Epithelial cell of esophagus (primary cell): ENCODE results near the gene MRPL30.
"Not testable (repeated sequence)": the region's sequence is repeated elsewhere in the genome, so short reads cannot be mapped to it uniquely, and the experiment has no call there.

Experiments
- DNase-seq: peaks from one replicate; pipeline ENCODE4 v3.0.0; 2010; ENCODE audit warnings: low read depth
- H3K4me3 ChIP-seq: 2 replicates; pipeline ENCODE4 v1.5.1; 2011; ENCODE audit warnings: mild to moderate bottlenecking, low read length, control low read depth
- CTCF ChIP-seq: IDR thresholded peaks from 2 replicates; pipeline ENCODE4 v1.5.1; 2011; ENCODE audit warnings: low read depth, mild to moderate bottlenecking, low read length, control low read depth, inconsistent platforms; ENCODE audit not compliant: insufficient read depth; ENCODE audit errors: missing control alignments

Gene MRPL30

GRCh38 chr2:99187011-99187410 is 6.0 kb downstream of the MRPL30 start:
- no peak overlapping the region for H3K4me3 ChIP-seq

GRCh38 chr2:99188357-99188756 is 7.4 kb downstream of the MRPL30 start:
- DNase-seq = no peak
- H3K4me3 ChIP-seq = no peak overlapping the region
- TF ChIP-seq CTCF = no peak

More at GRCh38 chr2:99187011-99187410, 6.0 kb downstream of the MRPL30 start:
- no peak for DNase-seq
- no peak for TF ChIP-seq CTCF

GRCh38 chr2:99190548-99190947 is 9.6 kb downstream of the MRPL30 start:
- H3K4me3 ChIP-seq = no peak overlapping the region
- DNase-seq = no peak
- TF ChIP-seq CTCF = no peak

GRCh38 chr2:99192364-99192763 is 11.4 kb downstream of the MRPL30 start:
- DNase-seq, H3K4me3 ChIP-seq: not testable (repeated sequence)

GRCh38 chr2:99198103-99198841 is 17.3 kb downstream of the MRPL30 start:
- no peak for TF ChIP-seq CTCF
- H3K4me3 ChIP-seq = no peak overlapping the region
- peak; percentile 76 for DNase-seq

- TF ChIP-seq CTCF = no peak
- DNase-seq = no peak
- H3K4me3 ChIP-seq = no peak overlapping the region
Measured at GRCh38 chr2:99200076-99200800, 19.3 kb downstream of the MRPL30 start.

GRCh38 chr2:99201959-99202678 is 21.1 kb downstream of the MRPL30 start:
- peak; percentile 20 for TF ChIP-seq CTCF
- no peak for DNase-seq
- no peak overlapping the region for H3K4me3 ChIP-seq
